Measurements from ENCODE around the gene CDC16.

GRCh38 chr13:114296902-114297301, 62.2 kb downstream of the CDC16 start:
- no peak for TF ChIP-seq EZH2 (IDR thresholded peaks at IDR 0.05; ENCODE audit: borderline replicate concordance, low read length)
- no peak for TF ChIP-seq CTCF (IDR thresholded peaks at IDR 0.05; ENCODE audit: low read length)
